HL-60 (cell line): ENCODE measurements around the gene ETV6.

Source experiments
- CTCF ChIP-seq: IDR thresholded peaks from one replicate; pipeline ENCODE4 v1.5.1; 2011; ENCODE audit warnings: low read length, control low read depth, inconsistent platforms; ENCODE audit not compliant: insufficient read depth
- GABPA ChIP-seq: IDR thresholded peaks from 2 replicates; pipeline ENCODE4 v1.6.1; 2012; ENCODE audit warnings: low read depth
- POLR2AphosphoS5 ChIP-seq: IDR thresholded peaks from 2 replicates; pipeline ENCODE4 v1.6.1; 2012; ENCODE audit warnings: low read depth
- SPI1 ChIP-seq: IDR thresholded peaks from 2 replicates; pipeline ENCODE4 v1.6.1; 2012; ENCODE audit warnings: low read depth, mild to moderate bottlenecking, borderline replicate concordance
- TF ChIP-seq, protein P1 (sequence below): IDR thresholded peaks from 2 replicates; pipeline ENCODE4 v1.6.1; 2012; ENCODE audit warnings: low read depth; ENCODE audit not compliant: insufficient replicate concordance

GRCh38 chr12:11667171-11667570, 17.7 kb downstream of the ETV6 start:
- TF ChIP-seq CTCF, result no peak
- TF ChIP-seq, protein P1, sequence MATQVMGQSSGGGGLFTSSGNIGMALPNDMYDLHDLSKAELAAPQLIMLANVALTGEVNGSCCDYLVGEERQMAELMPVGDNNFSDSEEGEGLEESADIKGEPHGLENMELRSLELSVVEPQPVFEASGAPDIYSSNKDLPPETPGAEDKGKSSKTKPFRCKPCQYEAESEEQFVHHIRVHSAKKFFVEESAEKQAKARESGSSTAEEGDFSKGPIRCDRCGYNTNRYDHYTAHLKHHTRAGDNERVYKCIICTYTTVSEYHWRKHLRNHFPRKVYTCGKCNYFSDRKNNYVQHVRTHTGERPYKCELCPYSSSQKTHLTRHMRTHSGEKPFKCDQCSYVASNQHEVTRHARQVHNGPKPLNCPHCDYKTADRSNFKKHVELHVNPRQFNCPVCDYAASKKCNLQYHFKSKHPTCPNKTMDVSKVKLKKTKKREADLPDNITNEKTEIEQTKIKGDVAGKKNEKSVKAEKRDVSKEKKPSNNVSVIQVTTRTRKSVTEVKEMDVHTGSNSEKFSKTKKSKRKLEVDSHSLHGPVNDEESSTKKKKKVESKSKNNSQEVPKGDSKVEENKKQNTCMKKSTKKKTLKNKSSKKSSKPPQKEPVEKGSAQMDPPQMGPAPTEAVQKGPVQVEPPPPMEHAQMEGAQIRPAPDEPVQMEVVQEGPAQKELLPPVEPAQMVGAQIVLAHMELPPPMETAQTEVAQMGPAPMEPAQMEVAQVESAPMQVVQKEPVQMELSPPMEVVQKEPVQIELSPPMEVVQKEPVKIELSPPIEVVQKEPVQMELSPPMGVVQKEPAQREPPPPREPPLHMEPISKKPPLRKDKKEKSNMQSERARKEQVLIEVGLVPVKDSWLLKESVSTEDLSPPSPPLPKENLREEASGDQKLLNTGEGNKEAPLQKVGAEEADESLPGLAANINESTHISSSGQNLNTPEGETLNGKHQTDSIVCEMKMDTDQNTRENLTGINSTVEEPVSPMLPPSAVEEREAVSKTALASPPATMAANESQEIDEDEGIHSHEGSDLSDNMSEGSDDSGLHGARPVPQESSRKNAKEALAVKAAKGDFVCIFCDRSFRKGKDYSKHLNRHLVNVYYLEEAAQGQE, result no peak
- TF ChIP-seq GABPA, result no peak
- TF ChIP-seq POLR2AphosphoS5, result peak; percentile 7; the same call in 1 of the 2 replicates
- peak; percentile 77; the same call in 1 of the 2 replicates for TF ChIP-seq SPI1
